HG03159 (cell line): ENCODE data around the gene SURF2.

Source experiments
- ATAC-seq: cut with Tn5 transposase; IDR thresholded peaks from one replicate; pipeline ENCODE4 v1.9.1; 2021; ENCODE audit warnings: mild to moderate bottlenecking, moderate library complexity; ENCODE audit not compliant: unreplicated experiment

The SURF2 gene

DNA sequence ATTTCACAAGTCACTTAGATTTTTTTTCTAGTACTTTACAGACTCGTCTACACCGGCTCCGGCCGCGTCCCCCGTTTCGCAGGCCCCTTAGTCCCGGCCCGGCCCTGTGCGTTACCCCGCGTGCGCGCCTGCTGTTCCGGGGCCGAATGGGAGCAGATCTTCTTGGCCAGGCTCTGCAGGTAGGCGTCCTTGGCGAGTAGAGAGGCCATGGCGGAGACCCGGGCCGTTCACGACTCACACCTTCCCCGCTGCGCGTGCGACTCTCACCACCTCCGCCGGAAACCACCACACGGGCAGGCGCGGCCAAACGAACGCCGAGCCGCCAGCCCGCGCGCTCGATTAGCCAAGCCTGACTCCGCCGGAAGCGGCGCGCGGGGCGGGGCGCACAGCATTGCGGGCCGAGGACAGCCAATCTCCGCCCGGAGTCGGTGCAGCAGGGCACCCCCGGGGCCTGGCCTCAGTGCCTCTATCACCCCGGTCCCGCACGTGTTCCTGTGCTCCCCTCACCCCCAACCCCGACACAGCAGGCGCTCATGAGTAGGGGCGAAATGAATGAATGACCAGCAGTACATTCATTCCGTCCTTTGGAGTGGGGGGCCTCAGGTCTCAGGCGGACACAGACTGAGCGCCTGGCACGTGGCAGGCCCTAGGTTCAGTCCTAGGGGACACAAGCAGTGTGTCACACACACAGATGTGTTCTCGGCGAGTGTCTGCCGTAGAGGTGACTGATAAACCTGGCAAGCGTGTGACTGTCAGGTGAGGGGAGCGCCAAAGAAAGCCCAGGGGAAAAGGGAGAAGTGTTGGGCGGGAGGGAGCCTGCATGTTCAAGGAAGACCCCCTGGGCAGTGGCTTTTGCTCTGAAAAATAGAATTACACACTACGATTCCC lies 20.2 kb upstream of the SURF2 start, which contains the start of gene SURF6:
Gene SURF6 (minus strand): TSS at position 265 of the 888 bp plus-strand sequence. CDS start 56 bp downstream, at position 209.
- peak; percentile 81 for ATAC-seq

DNA sequence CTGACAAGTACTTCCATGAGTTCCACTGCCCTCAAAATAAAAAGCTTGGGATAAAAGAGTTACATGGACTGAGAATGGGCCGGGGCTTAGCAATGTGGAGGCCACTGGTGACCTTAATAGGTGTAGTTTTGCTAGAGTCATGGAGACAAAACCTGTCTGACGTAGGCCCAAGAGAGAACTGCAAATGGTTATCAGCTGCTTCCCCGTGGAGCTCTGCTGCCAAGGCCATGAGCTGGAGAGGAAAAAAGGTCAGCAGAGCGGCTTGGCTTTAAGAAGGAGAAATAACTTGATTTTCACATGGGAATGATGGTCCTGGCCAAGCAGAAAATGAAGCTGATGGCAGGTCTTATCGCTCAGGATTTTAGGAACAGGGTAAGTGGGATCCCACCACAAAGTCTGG lies 16.7 kb upstream of the SURF2 start:
- ATAC-seq, result no peak

DNA sequence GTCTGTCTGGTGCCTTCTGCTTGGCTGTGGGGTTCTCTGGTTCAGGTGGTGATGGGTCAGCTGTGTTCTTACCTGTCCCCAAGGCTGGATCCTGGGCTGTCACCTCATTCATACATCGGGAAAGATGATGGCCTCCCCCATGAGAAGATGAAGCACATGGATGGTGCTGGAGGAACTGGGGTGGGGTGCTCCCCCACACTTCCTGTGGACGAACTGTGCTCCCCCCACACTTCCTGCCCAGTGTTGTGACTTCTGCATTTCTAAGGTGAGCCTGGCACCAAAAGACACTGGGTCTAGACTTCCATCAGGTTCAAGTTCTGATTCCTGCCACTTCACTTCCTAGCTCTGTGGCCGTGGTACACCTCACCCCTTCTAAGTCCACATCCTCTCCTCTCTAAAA lies 16.1 kb upstream of the SURF2 start:
- ATAC-seq, result no peak

DNA sequence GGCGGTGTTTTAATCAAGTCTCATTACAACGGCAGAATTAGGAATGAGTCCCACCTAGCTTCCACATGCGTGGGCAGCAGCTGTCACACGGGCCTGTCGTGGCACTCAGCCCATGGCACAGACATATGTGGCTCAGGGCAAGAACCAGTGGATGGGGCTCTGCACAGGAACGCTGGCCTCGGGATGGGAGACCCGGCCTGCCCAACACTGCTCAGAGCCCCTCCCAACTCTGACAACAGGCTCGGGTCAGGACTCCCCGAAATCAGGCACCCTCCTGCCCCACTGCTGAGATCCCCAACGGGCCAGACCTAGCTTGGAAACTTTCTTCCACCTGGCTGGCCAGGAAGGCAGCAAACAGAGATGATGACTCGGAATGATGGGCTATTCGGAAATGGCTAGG lies 15.4 kb upstream of the SURF2 start:
- no peak for ATAC-seq

DNA sequence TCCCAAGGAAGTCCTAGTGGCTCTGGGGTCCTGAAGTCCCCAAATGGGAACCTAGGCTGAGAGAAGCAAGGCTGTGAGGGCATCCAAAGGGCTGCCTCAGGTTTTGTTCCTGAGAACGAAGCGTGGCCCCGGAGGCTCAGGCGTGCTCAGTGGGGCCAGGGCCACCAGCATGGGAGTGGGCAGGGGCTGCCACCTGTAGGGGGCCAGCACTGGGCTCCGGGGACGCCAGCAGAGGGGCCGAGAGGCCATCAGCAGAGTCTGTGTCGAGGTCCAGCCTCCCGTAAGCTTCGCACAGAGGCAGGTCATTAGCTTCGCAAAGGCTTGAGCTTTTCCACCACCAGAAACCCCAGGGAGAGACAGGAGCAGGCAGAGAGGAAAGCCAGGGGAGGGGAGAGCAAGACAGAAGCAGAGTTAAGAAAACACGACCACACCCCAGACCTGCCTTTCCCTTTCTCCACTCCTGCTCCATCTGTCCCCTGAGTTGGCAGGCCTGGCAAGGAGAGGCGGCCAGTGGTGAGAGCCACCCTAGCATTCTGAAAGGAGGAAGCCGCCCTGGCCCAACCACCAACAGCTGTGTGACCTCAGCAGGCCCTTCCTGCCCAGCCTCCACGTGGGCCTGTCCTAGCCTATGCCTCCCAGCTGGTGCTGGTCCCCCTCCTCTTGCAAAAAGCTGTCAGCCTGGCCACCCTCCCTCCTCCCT lies 14.8 kb upstream of the SURF2 start:
- ATAC-seq, result no peak

DNA sequence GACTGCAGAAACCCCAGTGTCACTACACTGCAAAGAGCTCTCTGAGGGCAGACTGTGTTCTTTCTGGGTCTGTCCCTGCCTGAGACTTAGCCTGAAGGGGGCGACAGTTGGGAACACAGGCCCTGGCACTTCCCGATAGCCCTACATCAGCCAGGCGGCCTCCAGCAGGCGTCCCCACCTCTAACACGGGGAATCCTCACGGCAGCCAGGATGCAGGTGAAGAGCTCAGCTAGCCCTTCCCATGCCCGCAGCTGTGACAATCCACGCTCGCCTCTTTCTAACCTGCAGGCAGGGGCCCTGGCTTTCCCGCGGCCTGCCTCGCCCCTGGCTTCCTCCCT lies 14.3 kb upstream of the SURF2 start:
- ATAC-seq, result no peak

DNA sequence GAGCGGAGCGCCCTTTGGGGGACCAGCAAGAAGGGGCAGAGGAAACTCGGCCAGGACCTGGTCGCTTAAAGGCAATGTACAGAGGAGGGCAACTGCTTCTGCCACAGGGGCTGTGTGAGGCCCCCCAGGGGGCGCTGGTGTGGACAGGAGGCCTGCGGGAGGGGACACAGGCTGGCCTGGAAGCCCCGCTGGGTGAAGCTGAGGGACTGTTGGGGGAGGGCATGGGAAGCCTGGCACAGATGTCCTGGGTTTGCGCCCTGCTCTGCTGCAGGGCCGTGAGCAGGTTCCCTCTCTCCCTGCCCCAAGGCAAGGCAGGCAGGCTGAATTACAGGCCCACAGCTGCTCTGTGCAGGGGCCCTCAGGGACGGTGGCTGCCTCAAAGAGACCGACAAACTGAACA lies 13.8 kb upstream of the SURF2 start:
- no peak for ATAC-seq

DNA sequence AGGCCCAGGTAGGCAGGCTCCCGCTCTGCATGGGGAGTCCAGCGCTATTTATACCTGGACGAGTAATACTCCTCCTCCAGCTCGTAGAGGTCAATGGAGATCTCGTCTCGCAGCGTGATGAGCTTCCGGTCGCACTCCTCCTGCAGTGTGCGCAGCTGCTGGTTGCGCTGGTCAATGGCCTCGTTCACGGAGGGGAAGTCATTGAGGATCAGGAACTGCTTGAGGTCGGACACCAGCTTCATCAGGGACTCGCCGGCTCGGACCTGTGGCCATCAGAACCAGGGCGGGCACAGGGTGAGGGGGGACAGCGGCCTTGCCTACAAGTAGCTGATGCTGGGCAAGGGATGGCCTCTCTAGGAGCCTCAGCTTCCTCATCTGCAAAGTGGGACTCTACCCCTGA lies 12.3 kb upstream of the SURF2 start:
- no peak for ATAC-seq

GRCh38 chr9:133344979-133345378 lies 11.4 kb upstream of the SURF2 start:
- ATAC-seq, result no peak

- no peak for ATAC-seq
Measured at GRCh38 chr9:133345596-133345995, 10.8 kb upstream of the SURF2 start.

GRCh38 chr9:133346021-133346785 lies 10.1 kb upstream of the SURF2 start:
- ATAC-seq, result no peak

- ATAC-seq, result peak; percentile 31
Measured at GRCh38 chr9:133347515-133347984, 8.8 kb upstream of the SURF2 start.

DNA sequence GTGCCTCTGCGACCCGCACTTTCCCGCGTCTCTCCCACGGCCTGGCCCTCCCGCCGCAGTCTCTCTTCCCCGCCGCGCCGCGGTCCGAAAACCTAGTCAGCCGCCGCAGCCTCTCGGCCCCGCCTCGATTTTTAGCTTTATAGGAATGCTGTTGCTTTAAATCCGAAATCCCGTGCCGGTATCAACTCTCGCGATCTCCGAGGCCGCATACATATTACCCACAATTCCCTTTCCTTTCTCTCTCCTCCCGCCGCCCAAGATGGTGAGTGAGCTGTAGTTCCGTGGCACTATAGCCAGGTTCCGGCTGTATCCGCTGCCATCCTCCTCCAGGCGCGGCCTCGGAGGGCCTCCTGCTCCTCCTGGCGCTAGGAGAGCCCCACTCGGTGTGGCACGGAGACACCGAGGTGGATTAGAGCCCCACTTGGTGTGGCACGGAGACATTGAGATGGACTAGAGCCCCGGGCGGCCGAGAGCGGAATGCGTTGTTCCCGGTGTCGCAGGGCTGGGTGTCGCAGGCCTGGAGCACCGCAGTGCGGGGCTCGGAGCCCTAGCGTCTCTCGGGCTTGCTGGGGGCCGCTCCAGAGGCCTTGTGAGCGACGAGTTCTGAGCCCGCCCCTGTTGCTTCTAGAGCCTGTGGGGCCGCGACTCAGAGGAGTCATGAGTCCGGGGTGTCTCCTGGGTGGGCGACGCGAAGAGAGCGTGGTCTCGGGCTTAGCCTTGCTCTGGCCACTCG lies 8.2 kb upstream of the SURF2 start, which contains the start of the genes MED22 and RPL7A:
Gene MED22 (minus strand): TSS at position 147 of the 733 bp plus-strand sequence. CDS start 1,469 bp downstream, outside the sequence.
Gene RPL7A (plus strand): TSS at position 234 of the 733 bp plus-strand sequence. CDS start 26 bp downstream, at position 260.
- peak; percentile 66 for ATAC-seq

DNA sequence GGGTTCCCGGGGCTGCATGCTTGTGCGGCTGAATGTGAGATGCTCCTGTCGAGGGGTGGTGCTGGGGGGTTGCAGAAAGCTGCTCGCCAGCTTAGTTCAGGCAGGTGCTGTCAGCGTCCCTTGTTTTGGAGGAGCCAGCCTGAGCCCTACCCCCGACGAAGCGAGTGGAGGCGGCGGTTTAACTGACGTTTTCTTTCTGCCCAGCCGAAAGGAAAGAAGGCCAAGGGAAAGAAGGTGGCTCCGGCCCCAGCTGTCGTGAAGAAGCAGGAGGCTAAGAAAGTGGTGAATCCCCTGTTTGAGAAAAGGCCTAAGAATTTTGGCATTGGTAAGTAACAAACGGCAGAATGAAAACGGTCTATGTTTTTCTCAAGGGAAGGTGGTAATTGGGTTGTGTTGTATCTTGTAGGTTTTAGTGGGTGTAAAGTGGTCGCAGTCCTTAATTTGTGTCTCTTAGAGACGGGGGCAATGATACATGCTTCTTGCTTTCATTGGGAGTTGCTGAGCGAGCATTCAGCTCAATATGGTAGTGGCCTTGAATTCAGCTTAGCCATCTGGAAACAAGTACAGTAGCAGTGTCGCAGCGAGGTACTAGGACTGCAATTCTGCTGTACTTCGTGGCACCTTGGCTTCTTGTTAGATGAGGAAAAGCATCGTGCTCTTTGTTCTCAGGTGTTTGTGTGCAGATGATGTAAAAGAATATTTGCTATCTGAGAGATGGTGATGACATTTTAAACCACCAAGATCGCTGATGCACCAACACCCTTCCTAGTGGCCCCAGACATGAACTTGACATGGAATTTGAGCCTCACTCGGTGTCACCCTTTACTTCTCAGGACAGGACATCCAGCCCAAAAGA lies 7.4 kb upstream of the SURF2 start:
- no peak for ATAC-seq

DNA sequence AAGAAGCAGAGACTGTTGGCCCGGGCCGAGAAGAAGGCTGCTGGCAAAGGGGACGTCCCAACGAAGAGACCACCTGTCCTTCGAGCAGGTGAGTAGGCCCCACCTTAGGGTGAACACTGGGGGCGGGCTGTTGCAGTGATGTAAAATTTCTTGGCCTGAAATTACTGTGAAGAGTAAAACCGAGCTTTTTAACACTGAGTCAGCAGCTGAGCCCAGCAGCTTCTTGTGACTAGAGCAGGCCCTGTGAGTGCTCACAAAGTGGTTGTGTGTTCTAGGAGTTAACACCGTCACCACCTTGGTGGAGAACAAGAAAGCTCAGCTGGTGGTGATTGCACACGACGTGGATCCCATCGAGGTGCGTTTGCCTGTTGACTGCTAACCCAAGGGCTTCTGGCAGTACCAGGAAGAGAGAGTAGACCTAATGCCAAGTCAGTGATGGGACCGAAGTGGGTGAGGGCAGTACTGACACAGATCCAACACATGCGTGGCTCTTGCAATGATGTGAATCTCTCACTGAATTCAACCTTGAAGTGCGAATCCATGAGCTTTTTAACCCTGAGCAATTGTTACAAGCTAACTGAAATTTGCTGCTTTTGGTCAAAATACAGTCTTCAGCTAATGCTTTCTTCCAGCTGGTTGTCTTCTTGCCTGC lies 6.3 kb upstream of the SURF2 start:
- no peak for ATAC-seq

GRCh38 chr9:133351526-133351907 lies 4.8 kb upstream of the SURF2 start:
- no peak for ATAC-seq

DNA sequence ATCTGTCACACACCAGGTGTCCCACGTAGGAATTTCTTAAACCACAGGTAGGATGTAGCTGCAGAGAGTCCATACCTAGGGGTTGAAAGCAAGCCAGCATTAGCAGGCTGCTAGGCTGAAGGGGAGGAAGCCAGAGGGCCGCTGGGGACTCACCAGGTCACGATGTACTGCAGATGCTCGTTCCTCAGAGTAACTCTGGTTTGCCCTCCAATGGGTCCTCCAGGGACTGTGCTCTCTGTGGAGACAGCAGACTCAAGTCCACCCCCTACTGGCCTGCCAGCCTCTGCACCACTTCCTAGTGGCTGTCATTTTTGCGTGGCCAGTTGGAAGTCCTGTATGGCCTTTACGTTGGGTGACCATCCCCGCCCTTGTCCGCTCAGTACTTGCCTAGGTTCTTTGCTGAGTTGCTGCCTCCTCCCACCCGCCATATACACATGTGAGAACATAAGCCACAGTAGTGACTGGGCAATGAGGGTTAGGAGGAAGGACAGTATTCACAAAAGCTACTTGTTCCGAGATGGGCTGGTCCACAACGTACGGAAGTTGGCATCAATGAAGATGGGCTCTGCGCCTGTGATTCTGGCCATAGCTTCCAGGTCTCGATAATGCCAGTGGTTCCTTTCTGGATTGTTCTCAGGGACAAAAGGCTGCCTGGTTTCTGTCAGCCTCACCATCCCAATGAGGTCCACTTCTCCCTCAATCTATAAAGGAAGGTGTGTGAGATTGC lies 4.3 kb upstream of the SURF2 start:
- ATAC-seq, result no peak

- no peak for ATAC-seq
Measured at GRCh38 chr9:133352635-133353340, 3.6 kb upstream of the SURF2 start.
